H1 (cell line): ENCODE data around the gene CYP4B1. TPM values are rescaled to one million over a fixed set of nuclear protein-coding genes. Genes with fewer than 3 reads are reported as not detected.

ENCODE experiments used
- CTCF ChIA-PET: fragments of 300-600 bp; sonication (Branson Sonifier 250); formaldehyde crosslinking; loops from one replicate; lab custom pipeline; 2021; ENCODE audit not compliant: partially characterized antibody; lab: Charles Lee
- POLR2A ChIA-PET: fragments of 300-600 bp; sonication (Branson Sonifier 250); formaldehyde crosslinking; loops from one replicate; lab custom pipeline; 2021; ENCODE audit warnings: inconsistent platforms; ENCODE audit not compliant: partially characterized antibody; lab: Charles Lee
- DNase-seq, 2 experiments: peaks; one replicate each; pipeline versions ENCODE4 v3.0.0 to v3.0.0-alpha.2; 2010 to 2022; ENCODE audit warnings: low spot score in 2 of 2, low read depth in 1 of 2, mixed read lengths in 1 of 2
- FAIRE-seq: peaks from 2 replicates; lab custom pipeline; 2011; peaks lifted over from hg19 to GRCh38; lab: Jason Lieb, UNC
- H2AFZ ChIP-seq: 2 replicates; pipeline ENCODE4 v1.8.1; 2012; ENCODE audit warnings: low read length, inconsistent platforms
- H2AK5ac ChIP-seq: 2 replicates; pipeline ENCODE4 v1.6.1; 2013; ENCODE audit warnings: low read depth, low read length
- H2BK120ac ChIP-seq: replicated peaks from 2 replicates; pipeline ENCODE3; 2013; ENCODE audit warnings: low read depth, low read length, inconsistent platforms
- H2BK12ac ChIP-seq: 2 replicates; pipeline ENCODE4 v1.6.1; 2013; ENCODE audit warnings: low read depth, low read length
- H2BK15ac ChIP-seq: 2 replicates; pipeline ENCODE4 v1.6.1; 2013; ENCODE audit warnings: low read length
- H2BK20ac ChIP-seq: 2 replicates; pipeline ENCODE4 v1.6.1; 2013; ENCODE audit warnings: low read length
- H2BK5ac ChIP-seq: 2 replicates; pipeline ENCODE4 v1.6.1; 2013; ENCODE audit warnings: low read depth, low read length
- H3K14ac ChIP-seq: 2 replicates; pipeline ENCODE4 v1.6.1; 2013; ENCODE audit warnings: inconsistent platforms; ENCODE audit not compliant: insufficient read length
- H3K18ac ChIP-seq: 2 replicates; pipeline ENCODE4 v1.6.1; 2013; ENCODE audit warnings: low read length; ENCODE audit errors: extremely low read depth
- H3K23ac ChIP-seq: 2 replicates; pipeline ENCODE4 v1.6.1; 2013; ENCODE audit warnings: inconsistent platforms; ENCODE audit not compliant: insufficient read length
- H3K23me2 ChIP-seq: 2 replicates; pipeline ENCODE4 v1.6.1; 2013; ENCODE audit warnings: low read depth, low read length
- H3K27ac ChIP-seq: 2 replicates; pipeline ENCODE4 v1.6.1; 2011; ENCODE audit warnings: low read depth, low read length, inconsistent platforms
- H3K27me3 ChIP-seq, 4 experiments: replicated peaks in 1 of 4; 1 replicate in 1 of 4; 2 replicates in 3 of 4; pipeline versions ENCODE4 v1.6.1 to v1.8.1; 2011 to 2013; ENCODE audit warnings: low read length in 3 of 4, mild to moderate bottlenecking in 3 of 4, inconsistent platforms in 2 of 4, mixed read lengths in 2 of 4, moderate library complexity in 1 of 4; ENCODE audit not compliant: control insufficient read depth in 3 of 4, insufficient read depth in 3 of 4; ENCODE audit errors: extremely low read depth in 1 of 4
- H3K36me3 ChIP-seq, 4 experiments: 2 replicates each; pipeline versions ENCODE4 v1.6.1 to v1.8.1; 2011 to 2013; ENCODE audit warnings: mild to moderate bottlenecking in 4 of 4, low read length in 3 of 4, moderate library complexity in 2 of 4, control low read depth in 1 of 4, inconsistent platforms in 1 of 4; ENCODE audit not compliant: insufficient read depth in 4 of 4, control insufficient read depth in 2 of 4
- H3K4ac ChIP-seq: replicated peaks from 2 replicates; pipeline ENCODE3; 2013; ENCODE audit warnings: low read length, low read depth, mixed read lengths, inconsistent platforms; ENCODE audit not compliant: insufficient read length
- H3K4me1 ChIP-seq, 4 experiments: replicated peaks in 1 of 4; 1 replicate in 1 of 4; 2 replicates in 3 of 4; pipeline versions ENCODE4 v1.6.1 to v1.8.1; 2011 to 2013; ENCODE audit warnings: low read length in 3 of 4, inconsistent platforms in 2 of 4, mixed read lengths in 1 of 4; ENCODE audit not compliant: insufficient read depth in 4 of 4, control insufficient read depth in 3 of 4
- H3K4me2 ChIP-seq, 2 experiments: 2 replicates each; pipeline versions ENCODE4 v1.6.1 to v1.8.1; 2011 to 2013; ENCODE audit warnings: low read depth in 2 of 2, low read length in 2 of 2, control low read depth in 1 of 2, inconsistent platforms in 1 of 2, mild to moderate bottlenecking in 1 of 2; ENCODE audit not compliant: insufficient read depth in 1 of 2
- H3K4me3 ChIP-seq, 4 experiments: fragments of 200-600, 300-600 bp in 1 of 4; sonication (generic), shearing (Covaris generic), sonication (Bioruptor Twin) in 1 of 4; 2 replicates each; pipeline versions ENCODE4 v1.5.1 to v1.8.1; 2011 to 2016; ENCODE audit warnings: low read length in 4 of 4, low read depth in 3 of 4, control low read depth in 2 of 4, inconsistent platforms in 2 of 4, mild to moderate bottlenecking in 2 of 4, mixed read lengths in 1 of 4, moderate library complexity in 1 of 4; ENCODE audit not compliant: insufficient read depth in 2 of 4; ENCODE audit errors: extremely low read depth in 1 of 4
- H3K56ac ChIP-seq: replicated peaks from 2 replicates; pipeline ENCODE3; 2013; ENCODE audit warnings: low read depth, mild to moderate bottlenecking, mixed read lengths, low read length, inconsistent platforms; ENCODE audit not compliant: insufficient read length
- H3K79me1 ChIP-seq: 2 replicates; pipeline ENCODE4 v1.6.1; 2013; ENCODE audit warnings: low read depth, low read length, control low read depth
- H3K79me2 ChIP-seq, 2 experiments: 2 replicates each; pipeline versions ENCODE4 v1.6.1 to v1.8.1; 2012 to 2013; ENCODE audit warnings: low read length in 2 of 2, mild to moderate bottlenecking in 2 of 2, inconsistent platforms in 1 of 2; ENCODE audit not compliant: insufficient read depth in 2 of 2, control insufficient read depth in 1 of 2
- H3K9ac ChIP-seq, 4 experiments: replicated peaks in 1 of 4; 1 replicate in 1 of 4; 2 replicates in 3 of 4; pipeline versions ENCODE4 v1.6.1 to v1.8.1; 2011 to 2013; ENCODE audit warnings: low read depth in 3 of 4, low read length in 3 of 4, control low read depth in 2 of 4, mild to moderate bottlenecking in 2 of 4, moderate library complexity in 2 of 4, inconsistent platforms in 1 of 4; ENCODE audit errors: extremely low read depth in 1 of 4
- H3K9me3 ChIP-seq, 2 experiments: 2 replicates each; pipeline versions ENCODE4 v1.6.1 to v1.8.1; 2012 to 2013; ENCODE audit warnings: mild to moderate bottlenecking in 2 of 2, moderate library complexity in 2 of 2, control low read depth in 1 of 2, inconsistent platforms in 1 of 2, low read depth in 1 of 2, low read length in 1 of 2, mixed read lengths in 1 of 2; ENCODE audit not compliant: insufficient read depth in 2 of 2
- H4K20me1 ChIP-seq, 2 experiments: replicated peaks in 1 of 2; 2 replicates each; pipeline versions ENCODE3 to v1.8.1; 2011 to 2013; ENCODE audit warnings: inconsistent platforms in 2 of 2, low read length in 2 of 2, mild to moderate bottlenecking in 1 of 2; ENCODE audit not compliant: insufficient read depth in 2 of 2, control insufficient read depth in 1 of 2
- H4K5ac ChIP-seq: 2 replicates; pipeline ENCODE4 v1.6.1; 2013; ENCODE audit warnings: low read length, low read depth, mixed read lengths, inconsistent platforms; ENCODE audit not compliant: insufficient read length
- H4K8ac ChIP-seq: 2 replicates; pipeline ENCODE4 v1.8.0; 2013; ENCODE audit warnings: mild to moderate bottlenecking, moderate library complexity, low read length, inconsistent platforms; ENCODE audit not compliant: insufficient read depth; ENCODE audit errors: extremely low read depth
- H4K91ac ChIP-seq: replicated peaks from 2 replicates; pipeline ENCODE3; 2013; ENCODE audit warnings: low read length, mixed read lengths, inconsistent platforms; ENCODE audit not compliant: insufficient read length
- ATF3 ChIP-seq: IDR thresholded peaks from 2 replicates; pipeline ENCODE4 v1.6.1; 2011; ENCODE audit warnings: low read depth, mild to moderate bottlenecking, low read length; ENCODE audit not compliant: insufficient read depth
- CBX5 ChIP-seq: fragments of 300-800, 300-1000 bp; sonication (generic); IDR thresholded peaks from 2 replicates; pipeline ENCODE4 v1.7.1; 2016; ENCODE audit warnings: antibody characterized with exemption, low read length, low read depth
- HDAC6 ChIP-seq: IDR thresholded peaks from one replicate; pipeline ENCODE4 v1.7.1; 2012; ENCODE audit warnings: low read depth, mild to moderate bottlenecking, inconsistent platforms, low read length, moderate library complexity
- KDM5A ChIP-seq: fragments of 200-600 bp; IDR thresholded peaks from 2 replicates; pipeline ENCODE4 v1.7.1; 2012; ENCODE audit warnings: mild to moderate bottlenecking, low read length, inconsistent platforms, mixed read lengths
- POLR2A ChIP-seq, 2 experiments: IDR thresholded peaks; 1 replicate in 1 of 2; 2 replicates in 1 of 2; pipeline ENCODE4 v1.6.1; 2011; ENCODE audit warnings: low read depth in 2 of 2, low read length in 2 of 2, mild to moderate bottlenecking in 2 of 2; ENCODE audit errors: control extremely low read depth in 1 of 2
- RAD21 ChIP-seq, 2 experiments: IDR thresholded peaks in 1 of 2; conservative IDR thresholded peaks in 1 of 2; 2 replicates each; pipeline ENCODE4 v1.6.1; 2011; ENCODE audit warnings: low read depth in 2 of 2, low read length in 2 of 2, improper control_type of control experiment in 1 of 2, inconsistent platforms in 1 of 2, mild to moderate bottlenecking in 1 of 2, moderate library complexity in 1 of 2
- RBBP5 ChIP-seq: IDR thresholded peaks from 2 replicates; pipeline ENCODE4 v1.7.1; 2012; ENCODE audit warnings: low read depth, mild to moderate bottlenecking, inconsistent platforms, low read length, moderate library complexity, borderline replicate concordance
- SIX5 ChIP-seq: IDR thresholded peaks from 2 replicates; pipeline ENCODE4 v1.6.1; 2011; ENCODE audit warnings: mild to moderate bottlenecking, low read depth, low read length
- USF2 ChIP-seq: IDR thresholded peaks from 2 replicates; pipeline ENCODE4 v1.6.1; 2011; ENCODE audit warnings: low read length, improper control_type of control experiment
- polyA plus RNA-seq, 7 experiments: library from polyadenylated mRNA; depleted of rRNA in 3 of 7; stranded (reverse) in 5 of 7; unstranded in 2 of 7; fragments of >200 nt in 5 of 7; fragments of 200-250 nt in 2 of 7; gene quantifications; 1 replicate in 5 of 7; 2 replicates in 1 of 7; 4 replicates in 1 of 7; pipeline versions ENCODE4 v1.2.1 to v1.2.3, GENCODE V29; 2011 to 2013; ENCODE audit warnings: missing spikeins in 2 of 7, mixed read lengths in 2 of 7
- total RNA-seq: library from RNA; stranded (reverse); fragmentation: NEBNext Ultra II Directional; extraction: Animal tissue kit (Norgen Biotek cat#: 25700); gene quantifications from 2 replicates; pipeline ENCODE4 v1.2.1, GENCODE V29; 2021

The CYP4B1 gene
- total and polyA plus RNA-seq, 2 of the 8 experiments (the other 6 are each of a cell fraction or from before 2014, with no cell fraction given) = 0.23 TPM; not detected in 1

GRCh38 chr1:46757956-46758528 is 40.8 kb upstream of the CYP4B1 start:
- Histone ChIP-seq H2AK5ac (no peak overlapping the region), H2BK5ac (peak overlapping the region; percentile 73), H3K27ac (no peak overlapping the region), H4K5ac (no peak overlapping the region), H2BK120ac (no peak overlapping the region), H3K4me2 (peak overlapping the region; percentile 16 to 42; a peak in 2 of 4 replicates), H4K91ac (no peak overlapping the region), H2AFZ (0 out of 2 replicates have a peak overlapping the region, but pooled peaks have one; percentile 7), H3K56ac (no peak overlapping the region), H3K18ac (no peak overlapping the region), H4K20me1 (no peaks in the 10 kb centered on the region), H3K79me1 (no peaks in the 10 kb centered on the region), H3K36me3 (no peaks in the 10 kb centered on the region), H3K23ac (no peak overlapping the region), H3K23me2 (peaks cover 6% of the 10 kb centered on the region), H3K4me3 (no peak overlapping the region; a peak in 1 of 8 replicates), H2BK15ac (no peak overlapping the region), H2BK20ac (0 out of 2 replicates have a peak overlapping the region, but pooled peaks have one; percentile 6), H3K9ac (no peak overlapping the region), H2BK12ac (peak overlapping the region; percentile 51; the same call in 1 of the 2 replicates), H3K27me3 (no peaks in the 10 kb centered on the region), H3K4ac (no peak overlapping the region), H3K79me2 (no peaks in the 10 kb centered on the region), H3K4me1 (peaks cover 4 to 13% (median 8%) of the 10 kb centered on the region in 4 experiments; a peak in 6 of 7 replicates), H3K14ac (no peak overlapping the region), H3K9me3 (no peaks in the 10 kb centered on the region; a peak in 1 of 4 replicates), H4K8ac (no peak overlapping the region)
- TF ChIP-seq CBX5 = no peak
- no peak for TF ChIP-seq RAD21 (IDR thresholded peaks at IDR 0.05 in 1 of 2, conservative IDR thresholded peaks at IDR 0.05 in 1 of 2; ENCODE audit: low read depth in 2 of 2, low read length in 2 of 2)
- no peak for TF ChIP-seq ATF3
- no peak for TF ChIP-seq HDAC6
- no peak for TF ChIP-seq KDM5A
- TF ChIP-seq SIX5 = no peak
- TF ChIP-seq RBBP5 = no peak
- no peak for TF ChIP-seq USF2
- TF ChIP-seq POLR2A (IDR thresholded peaks at IDR 0.05; ENCODE audit: control extremely low read depth in 1 of 2, low read depth in 2 of 2, low read length in 2 of 2) = no peak
- no peak for FAIRE-seq
- ChIA-PET CTCF (interaction anchor here (0.7 to 1.8 kb wide), 7 partner anchors 8 to 61 kb away, joined by 3 to 10 read pairs (median 4); no protein-coding TSS in a partner anchor), POLR2A (interaction anchor here (0.6 kb wide), 1 partner anchor 32 kb away, joined by 3 read pairs; no protein-coding TSS in a partner anchor)
- DNase-seq = no peak
